MCF 10A (cell line): ENCODE results near the gene RO60. TPM values are rescaled to one million over a fixed set of nuclear protein-coding genes. Genes with fewer than 3 reads are reported as not detected.

Experiments
- BruUV-seq: library from RNA; stranded (reverse); fragments of 400-500 nt; replicated peaks from 2 replicates; lab custom pipeline; 2021; lab: Mats Ljungman, UMichigan
- CTCF ChIA-PET: fragments of 300-600 bp; sonication (Branson Sonifier 250); formaldehyde crosslinking; extraction: SDS; loops from one replicate; lab custom pipeline; 2021; ENCODE audit warnings: antibody characterized with exemption, inconsistent platforms; lab: Yijun Ruan, JAX
- POLR2A ChIA-PET: fragments of 300-600, 350-650 bp; sonication (Branson Sonifier 250); formaldehyde crosslinking; extraction: SDS; loops from one replicate; lab custom pipeline; 2020; ENCODE audit warnings: antibody characterized with exemption, inconsistent platforms; lab: Yijun Ruan, JAX
- DNase-seq: peaks from one replicate; pipeline ENCODE4 v3.0.0-alpha.2; 2018; ENCODE audit not compliant: unreplicated experiment
- H3K27ac Mint-ChIP-seq: one replicate; pipeline ENCODE4 v1.8.0; 2022; ENCODE audit warnings: mild to moderate bottlenecking, low read depth, mixed read lengths; ENCODE audit not compliant: unreplicated experiment
- H3K27me3 Mint-ChIP-seq: one replicate; pipeline ENCODE4 v1.8.0; 2022; ENCODE audit warnings: mixed read lengths; ENCODE audit not compliant: insufficient read depth, unreplicated experiment
- H3K36me3 Mint-ChIP-seq: one replicate; pipeline ENCODE4 v1.8.0; 2022; ENCODE audit warnings: mild to moderate bottlenecking, moderate library complexity, mixed read lengths; ENCODE audit not compliant: insufficient read depth, unreplicated experiment
- H3K4me1 Mint-ChIP-seq: one replicate; pipeline ENCODE4 v1.8.0; 2022; ENCODE audit warnings: mixed read lengths; ENCODE audit not compliant: insufficient read depth, unreplicated experiment
- H3K4me3 Mint-ChIP-seq: one replicate; pipeline ENCODE4 v1.8.0; 2022; ENCODE audit warnings: mild to moderate bottlenecking, moderate library complexity, mixed read lengths; ENCODE audit not compliant: unreplicated experiment
- H3K9me3 Mint-ChIP-seq: one replicate; pipeline ENCODE4 v1.8.0; 2022; ENCODE audit warnings: mixed read lengths; ENCODE audit not compliant: unreplicated experiment
- intact Hi-C: fragments of 100-400 bp; cut with micrococcal nuclease; formaldehyde crosslinking; loops from 2 replicates; pipeline ENCODE4 v1.14.1; 2022
- total RNA-seq: library from RNA; stranded (reverse); gene quantifications from 2 replicates; pipeline ENCODE4 v1.2.3, GENCODE V29; 2022
- TF ChIP-seq, protein P1 (sequence below): fragments of 200-600 bp; IDR thresholded peaks from one replicate; pipeline ENCODE4 v1.8.0; 2022; ENCODE audit warnings: antibody characterized with exemption, mild to moderate bottlenecking; ENCODE audit not compliant: unreplicated experiment

Gene RO60
- total RNA-seq, 1 experiment from 2014 or later = 128 TPM

DNA sequence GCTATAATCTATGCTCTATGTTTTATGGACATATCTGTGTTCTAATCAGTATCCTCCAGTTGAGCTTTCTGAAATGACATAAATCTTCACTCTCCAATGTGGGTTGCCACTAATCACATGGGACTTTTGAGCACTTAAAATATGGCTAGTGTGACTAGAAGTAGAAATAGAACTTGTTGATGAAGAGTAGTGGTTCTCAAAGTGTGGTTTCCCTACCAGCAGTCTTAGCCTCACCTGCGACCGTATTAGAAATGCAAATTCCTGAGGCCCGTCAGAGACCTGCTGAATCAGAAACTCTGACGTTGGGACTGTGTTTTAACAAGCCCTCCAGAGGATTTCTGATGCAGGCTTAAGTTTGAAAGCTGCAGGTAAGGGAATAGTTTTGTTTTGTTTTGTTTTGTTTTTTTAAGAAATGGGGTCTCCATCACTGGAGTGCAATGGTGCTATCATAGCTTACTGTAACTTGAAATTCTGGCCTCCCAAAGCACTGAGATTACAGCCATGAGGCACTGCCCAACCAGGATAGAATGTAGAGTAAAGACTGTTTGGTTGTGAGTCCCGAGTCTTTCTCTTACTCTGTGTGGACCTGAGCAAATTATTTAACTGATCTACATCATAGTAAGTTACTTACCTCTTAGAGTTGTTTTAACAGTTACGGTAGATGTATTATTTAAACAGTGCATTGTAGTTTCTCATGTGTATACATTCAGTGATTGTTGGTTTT is 24.1 kb downstream of the RO60 start:
- intact Hi-C loops = no loop called here
- no peaks in the 10 kb centered on the region for H3K27me3 Mint-ChIP-seq
- no TSS peak for BruUV-seq
- ChIA-PET CTCF (interaction anchor here (0.7 to 1.1 kb wide), 3 partner anchors 9 to 20 kb away, joined by 3 read pairs; no protein-coding TSS in a partner anchor), POLR2A (interaction anchor here (0.9 to 5.3 kb wide), 6 partner anchors 10 to 25 kb away, joined by 3 to 52 read pairs (median 4); partner anchors contain the start of genes GLRX2 and UCHL5)
- H3K9me3 Mint-ChIP-seq = no peaks in the 10 kb centered on the region
- DNase-seq = no peak
- H3K36me3 Mint-ChIP-seq = peaks cover 71% of the 10 kb centered on the region
- H3K4me1 Mint-ChIP-seq = no peaks in the 10 kb centered on the region
- H3K4me3 Mint-ChIP-seq = no peak overlapping the region
- TF ChIP-seq, protein P1, sequence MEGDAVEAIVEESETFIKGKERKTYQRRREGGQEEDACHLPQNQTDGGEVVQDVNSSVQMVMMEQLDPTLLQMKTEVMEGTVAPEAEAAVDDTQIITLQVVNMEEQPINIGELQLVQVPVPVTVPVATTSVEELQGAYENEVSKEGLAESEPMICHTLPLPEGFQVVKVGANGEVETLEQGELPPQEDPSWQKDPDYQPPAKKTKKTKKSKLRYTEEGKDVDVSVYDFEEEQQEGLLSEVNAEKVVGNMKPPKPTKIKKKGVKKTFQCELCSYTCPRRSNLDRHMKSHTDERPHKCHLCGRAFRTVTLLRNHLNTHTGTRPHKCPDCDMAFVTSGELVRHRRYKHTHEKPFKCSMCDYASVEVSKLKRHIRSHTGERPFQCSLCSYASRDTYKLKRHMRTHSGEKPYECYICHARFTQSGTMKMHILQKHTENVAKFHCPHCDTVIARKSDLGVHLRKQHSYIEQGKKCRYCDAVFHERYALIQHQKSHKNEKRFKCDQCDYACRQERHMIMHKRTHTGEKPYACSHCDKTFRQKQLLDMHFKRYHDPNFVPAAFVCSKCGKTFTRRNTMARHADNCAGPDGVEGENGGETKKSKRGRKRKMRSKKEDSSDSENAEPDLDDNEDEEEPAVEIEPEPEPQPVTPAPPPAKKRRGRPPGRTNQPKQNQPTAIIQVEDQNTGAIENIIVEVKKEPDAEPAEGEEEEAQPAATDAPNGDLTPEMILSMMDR = no peak
- H3K27ac Mint-ChIP-seq = no peak overlapping the region

- no peak overlapping the region for H3K4me3 Mint-ChIP-seq
- BruUV-seq = no TSS peak
- peaks cover 67% of the 10 kb centered on the region for H3K36me3 Mint-ChIP-seq
These were observed 25.9 kb downstream of the RO60 start for GRCh38 chr1:193085263-193085662.

GRCh38 chr1:193086342-193086741 is 26.9 kb downstream of the RO60 start:
- no peaks in the 10 kb centered on the region for H3K4me1 Mint-ChIP-seq
- no peak overlapping the region for H3K4me3 Mint-ChIP-seq
- H3K36me3 Mint-ChIP-seq = peaks cover 69% of the 10 kb centered on the region
- no peaks in the 10 kb centered on the region for H3K27me3 Mint-ChIP-seq
- intact Hi-C loops = no loop called here
- ChIA-PET POLR2A (interaction anchor here (1.1 to 5.3 kb wide), 5 partner anchors 9 to 28 kb away, joined by 4 to 52 read pairs (median 9); partner anchors contain the start of genes GLRX2, RO60 and UCHL5), CTCF (interaction anchor here (0.5 to 1.0 kb wide), 5 partner anchors 19 to 1181 kb away, joined by 4 to 6 read pairs (median 4); partner anchors contain the start of genes CDC73 and GLRX2)
- no TSS peak for BruUV-seq
- H3K27ac Mint-ChIP-seq = no peak overlapping the region
- H3K9me3 Mint-ChIP-seq = no peaks in the 10 kb centered on the region
- no peak for DNase-seq
- TF ChIP-seq, protein P1 = no peak

More at GRCh38 chr1:193085263-193085662, 25.9 kb downstream of the RO60 start:
- ChIA-PET POLR2A (interaction anchor here (0.6 to 5.3 kb wide), 8 partner anchors 8 to 27 kb away, joined by 4 to 52 read pairs (median 6); partner anchors contain the start of genes GLRX2, RO60 and UCHL5), CTCF (interaction anchor here (0.6 to 1.0 kb wide), 4 partner anchors 8 to 37 kb away, joined by 3 to 6 read pairs (median 4); partner anchors contain the start of gene CDC73)
- Mint-ChIP-seq H3K4me1 (no peaks in the 10 kb centered on the region), H3K27me3 (no peaks in the 10 kb centered on the region), H3K27ac (no peak overlapping the region), H3K9me3 (no peaks in the 10 kb centered on the region)
- TF ChIP-seq, protein P1 = no peak
- intact Hi-C loops = no loop called here
- DNase-seq = no peak

DNA sequence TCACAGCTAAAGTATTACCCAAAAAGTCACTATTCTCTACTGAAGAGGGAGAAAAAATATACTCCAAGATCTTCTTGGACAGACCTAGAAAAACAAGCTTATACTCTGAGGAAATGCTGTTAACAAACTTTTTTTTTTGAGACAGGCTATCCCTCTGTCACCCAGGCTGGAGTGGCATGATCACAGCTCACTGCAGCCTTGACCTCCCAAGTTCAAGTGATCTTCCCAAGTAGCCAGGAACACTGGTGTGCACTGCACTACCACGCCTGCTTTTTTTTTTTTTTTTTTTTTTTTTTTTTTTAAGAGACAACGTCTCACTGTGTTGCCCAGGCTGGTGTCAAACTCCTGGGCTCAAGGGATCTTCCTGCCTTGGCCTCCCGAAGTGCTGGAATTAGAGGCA is 28.5 kb downstream of the RO60 start:
- intact Hi-C loops = loop anchor here (1.0 kb wide), 1 partner anchor 27 kb away; no protein-coding TSS in a partner anchor
- Mint-ChIP-seq H3K27ac (no peak overlapping the region), H3K27me3 (no peaks in the 10 kb centered on the region), H3K4me1 (no peaks in the 10 kb centered on the region), H3K9me3 (no peaks in the 10 kb centered on the region), H3K36me3 (peaks cover 69% of the 10 kb centered on the region), H3K4me3 (no peak overlapping the region)
- no TSS peak for BruUV-seq
- no peak for DNase-seq
- TF ChIP-seq, protein P1 = no peak
- CTCF ChIA-PET = no interaction called here
- POLR2A ChIA-PET = interaction anchor here (2.9 to 5.3 kb wide), 2 partner anchors 15 to 29 kb away, joined by 9 to 52 read pairs; partner anchors contain the start of genes GLRX2, RO60 and UCHL5
